H1 (cell line): ENCODE measurements around the gene BCL2L12. TPM values are rescaled to one million over a fixed set of nuclear protein-coding genes. Genes with fewer than 3 reads are reported as not detected.

ENCODE experiments used
- ATF2 ChIP-seq: IDR thresholded peaks from 2 replicates; pipeline ENCODE4 v1.6.1; 2012; ENCODE audit warnings: low read length, inconsistent platforms
- CHD7 ChIP-seq: fragments of 300-600 bp; sonication (generic); IDR thresholded peaks from 2 replicates; pipeline ENCODE4 v1.7.1; 2012; ENCODE audit warnings: low read length, moderate library complexity, mild to moderate bottlenecking, inconsistent platforms; ENCODE audit not compliant: insufficient replicate concordance
- E2F6 ChIP-seq: IDR thresholded peaks from 2 replicates; pipeline ENCODE4 v1.6.1; 2012; ENCODE audit warnings: inconsistent platforms
- JUND ChIP-seq: IDR thresholded peaks from 2 replicates; pipeline ENCODE4 v1.6.1; 2011; ENCODE audit warnings: mild to moderate bottlenecking, improper control_type of control experiment, low read length
- SIN3A ChIP-seq, 2 experiments: IDR thresholded peaks in 1 of 2; conservative IDR thresholded peaks in 1 of 2; 2 replicates each; pipeline ENCODE4 v1.6.1; 2011 to 2012; ENCODE audit warnings: low read length in 2 of 2, improper control_type of control experiment in 1 of 2, low read depth in 1 of 2, mild to moderate bottlenecking in 1 of 2
- SIRT6 ChIP-seq: IDR thresholded peaks from one replicate; pipeline ENCODE4 v1.7.1; 2012; ENCODE audit warnings: low read length, inconsistent platforms
- polyA plus RNA-seq, 7 experiments: library from polyadenylated mRNA; depleted of rRNA in 3 of 7; stranded (reverse) in 5 of 7; unstranded in 2 of 7; fragments of >200 nt in 5 of 7; fragments of 200-250 nt in 2 of 7; gene quantifications; 1 replicate in 5 of 7; 2 replicates in 1 of 7; 4 replicates in 1 of 7; pipeline versions ENCODE4 v1.2.1 to v1.2.3, GENCODE V29; 2011 to 2013; ENCODE audit warnings: missing spikeins in 2 of 7, mixed read lengths in 2 of 7
- total RNA-seq: library from RNA; stranded (reverse); fragmentation: NEBNext Ultra II Directional; extraction: Animal tissue kit (Norgen Biotek cat#: 25700); gene quantifications from 2 replicates; pipeline ENCODE4 v1.2.1, GENCODE V29; 2021

Gene BCL2L12
- total and polyA plus RNA-seq, 2 of the 8 experiments (the other 6 are each of a cell fraction or from before 2014, with no cell fraction given), result 126 to 209 TPM

- TF ChIP-seq CHD7, result no peak
- no peak for TF ChIP-seq SIRT6
- no peak for TF ChIP-seq JUND
- TF ChIP-seq ATF2, result no peak
- TF ChIP-seq E2F6, result 0 out of 2 replicates have a peak, but pooled peaks have one; percentile 6
- TF ChIP-seq SIN3A (conservative IDR thresholded peaks at IDR 0.05 in 1 of 2, IDR thresholded peaks at IDR 0.05 in 1 of 2; ENCODE audit: low read depth in 1 of 2, low read length in 2 of 2), result no peak; a peak in 1 of 4 replicates
Observed at GRCh38 chr19:49664171-49665035, 1.3 kb upstream of the BCL2L12 start (continued).
